Transverse colon (tissue), 4 donors: ENCODE measurements around the gene NEK1. TPM values are rescaled to one million over a fixed set of nuclear protein-coding genes. Genes with fewer than 3 reads are reported as not detected.

ENCODE experiments used
- DNase-seq: peaks from one replicate; pipeline ENCODE4 v3.0.0-alpha.2; 2019
- H3K27ac ChIP-seq, 4 donors: fragments of 200-600 bp; sonication (generic); 2 replicates each; pipeline ENCODE4 v1.5.1; 2016 to 2018; ENCODE audit warnings: inconsistent platforms in 4 of 4
- H3K27me3 ChIP-seq: fragments of 200-600 bp; sonication (generic); 2 replicates; pipeline ENCODE4 v1.5.1; 2017; ENCODE audit warnings: inconsistent platforms
- H3K36me3 ChIP-seq, 4 donors: fragments of 200-600 bp; sonication (generic); 2 replicates each; pipeline ENCODE4 v1.5.1; 2017 to 2019; ENCODE audit warnings: inconsistent platforms in 4 of 4
- H3K4me1 ChIP-seq, 4 donors: fragments of 200-600 bp; sonication (generic); 2 replicates each; pipeline ENCODE4 v1.5.1; 2017 to 2020; ENCODE audit warnings: inconsistent platforms in 4 of 4
- H3K4me3 ChIP-seq, 4 donors: fragments of 200-600 bp; sonication (generic); 1 replicate in 1 of 4; 2 replicates in 3 of 4; pipeline versions ENCODE4 v1.5.1 to v1.6.1; 2017 to 2019; ENCODE audit warnings: inconsistent platforms in 4 of 4
- H3K9me3 ChIP-seq, 2 donors: fragments of 200-600 bp; sonication (generic); 2 replicates each; pipeline ENCODE4 v1.5.1; 2017 to 2019; ENCODE audit warnings: inconsistent platforms in 2 of 2
- CTCF ChIP-seq, 5 experiments: fragments of 200-600 bp in 3 of 5; fragments of 450-650 bp in 2 of 5; sonication (generic) in 3 of 5; IDR thresholded peaks; 1 replicate in 2 of 5; 2 replicates in 3 of 5; pipeline ENCODE4 v1.5.1; 2016 to 2017; ENCODE audit warnings: antibody characterized with exemption in 5 of 5, inconsistent platforms in 3 of 5, mild to moderate bottlenecking in 2 of 5, moderate library complexity in 1 of 5
- EP300 ChIP-seq: sonication (generic); formaldehyde crosslinking; IDR thresholded peaks from one replicate; pipeline ENCODE4 v1.6.1; 2017; ENCODE audit warnings: antibody characterized with exemption, low read depth
- POLR2A ChIP-seq: fragments of 450-650 bp; IDR thresholded peaks from one replicate; pipeline ENCODE4 v1.6.1; 2016; ENCODE audit warnings: antibody characterized with exemption, mild to moderate bottlenecking, moderate library complexity
- POLR2AphosphoS5 ChIP-seq, 3 donors: sonication (generic); formaldehyde crosslinking; IDR thresholded peaks; one replicate each; pipeline ENCODE4 v1.6.1; 2016; ENCODE audit warnings: antibody characterized with exemption in 3 of 3
- WGBS, 2 donors: methylation state at CpG; one replicate each; pipeline ENCODE4 v1.1.5; 2018; ENCODE audit warnings: low coverage in 1 of 2; 5-methylcytosine and 5-hydroxymethylcytosine counted together
- in situ Hi-C, 4 donors: fragments of 200-750 bp; cut with MboI; loops; one replicate each; pipeline versions ENCODE4 v1.15.0 to v1.15.1; 2017; ENCODE audit warnings: low sequenced_read_pairs in 3 of 4, low pct_ligation_motif_present in 1 of 4, low pct_unique_long_range_greater_than_20kb in 1 of 4
- intact Hi-C: fragments of 100-400 bp; cut with DNase I; formaldehyde crosslinking; loops from one replicate; pipeline ENCODE4 v1.15.1; 2023; ENCODE audit warnings: low total_unique reads
- total RNA-seq, 4 donors: library from RNA; depleted of rRNA; stranded (reverse); fragments of >200 nt; gene quantifications; one replicate each; pipeline ENCODE4 v1.1.0, GENCODE V29; 2016

NEK1 gene
- total RNA-seq, 4 donors from 2014 or later = 7.6 to 14.9 (median 10.2) TPM

GRCh38 chr4:169621731-169622492 lies 9.5 kb upstream of the NEK1 start:
- intact Hi-C loops = loop anchor here (5.0 kb wide), 1 partner anchor 40 kb away; no protein-coding TSS in a partner anchor
- Histone ChIP-seq H3K36me3 (no peaks in the 10 kb centered on the region), H3K9me3 (no peaks in the 10 kb centered on the region), H3K4me1 (peaks cover 4 to 38% (median 27%) of the 10 kb centered on the region in 4 donors), H3K4me3 (peak overlapping the region; percentile 10 to 69 (median 60)), H3K27ac (peak overlapping the region; percentile 92 to 97 (median 96)), H3K27me3 (no peaks in the 10 kb centered on the region)
- DNase-seq = no peak
- no peak for TF ChIP-seq EP300
- peak in 2 of 3 donors; percentile 15 to 55 for TF ChIP-seq POLR2AphosphoS5 (IDR thresholded peaks at IDR 0.05)
- no peak for TF ChIP-seq CTCF (IDR thresholded peaks at IDR 0.05)
- TF ChIP-seq POLR2A = peak; percentile 9
- in situ Hi-C loops = loop anchor here (10.0 to 25.0 kb wide), 3 partner anchors 133 to 415 kb away; partner anchors contain the start of genes HPF1 (in 3 of the 4) and MFAP3L (in 2 of the 4)
- 3 to 4% methylated on average over 6 of the region's 6 CpGs for WGBS, 2 donors

GRCh38 chr4:169620880-169621248 lies 8.5 kb upstream of the NEK1 start:
- in situ Hi-C loops = loop anchor here (10.0 to 25.0 kb wide), 3 partner anchors 134 to 416 kb away; partner anchors contain the start of genes HPF1 (in 3 of the 4) and MFAP3L (in 2 of the 4)
- no peaks in the 10 kb centered on the region for H3K27me3 ChIP-seq
- DNase-seq = peak; percentile 28
- H3K27ac ChIP-seq = peak overlapping the region; percentile 92 to 97 (median 96)
- 0% methylated on average over 8 to 14 of the region's 14 CpGs for WGBS, 2 donors
- intact Hi-C loops = loop anchor here (5.0 kb wide), 1 partner anchor 41 kb away; no protein-coding TSS in a partner anchor
- H3K36me3 ChIP-seq = no peaks in the 10 kb centered on the region
- H3K9me3 ChIP-seq = no peaks in the 10 kb centered on the region
- TF ChIP-seq POLR2AphosphoS5 (IDR thresholded peaks at IDR 0.05) (peak in 1 of 3 donors; percentile 4), CTCF (IDR thresholded peaks at IDR 0.05) (no peak)
- H3K4me3 ChIP-seq = peak overlapping the region; percentile 44 to 69 (median 60)
- peaks cover 4 to 38% (median 27%) of the 10 kb centered on the region in 4 donors for H3K4me1 ChIP-seq

- intact Hi-C loops (loop anchor here (5.0 to 10.0 kb wide), 2 partner anchors 42 to 135 kb away; partner anchors contain the start of gene HPF1), in situ Hi-C loops (loop anchor here (10.0 to 25.0 kb wide), 4 partner anchors 45 to 417 kb away; partner anchors contain the start of genes HPF1 (in 4 of the 4) and MFAP3L (in 2 of the 4))
- peak; percentile 98 for DNase-seq
- Histone ChIP-seq H3K4me1 (peaks cover 4 to 38% (median 27%) of the 10 kb centered on the region in 4 donors), H3K4me3 (peak within 1 kb of the TSS; percentile 57 to 69 (median 61)), H3K27me3 (no peaks in the 10 kb centered on the region), H3K27ac (peak within 1 kb of the TSS; percentile 92 to 97 (median 96)), H3K36me3 (no peaks in the 10 kb centered on the region), H3K9me3 (no peaks in the 10 kb centered on the region)
- WGBS, 2 donors = 0% methylated on average over 4 to 67 of the region's 67 CpGs
- TF ChIP-seq CTCF (IDR thresholded peaks at IDR 0.05) (peak in 1 of 5 experiments; percentile 41), EP300 (peak; percentile 51), POLR2AphosphoS5 (IDR thresholded peaks at IDR 0.05) (peak; percentile 96 to 98 (median 97)), POLR2A (peak; percentile 96)
Observed at GRCh38 chr4:169619958-169620879, 7.8 kb upstream of the NEK1 start, which contains the start of gene CLCN3. Gene CLCN3 (plus strand): TSS chr4:169620578. CDS start chr4:169635929, 15,351 bp downstream.
